OCI-LY3 (cell line): ENCODE results near the gene FBXL14.

Experiments
- CTCF ChIP-seq: fragments of 200-600, 300-600 bp; sonication (generic); IDR thresholded peaks from 2 replicates; pipeline ENCODE4 v1.5.1; 2014; ENCODE audit warnings: antibody characterized with exemption, low read length, low read depth
- EZH2phosphoT487 ChIP-seq: fragments of 200-600 bp; shearing (Covaris generic); IDR thresholded peaks from 2 replicates; pipeline ENCODE4 v1.6.1; 2018; ENCODE audit warnings: antibody characterized with exemption, mixed run types, low read depth

- TF ChIP-seq CTCF (no peak), EZH2phosphoT487 (no peak)
Observed at GRCh38 chr12:1527789-1528188, 66.6 kb downstream of the FBXL14 start.
